ENCODE measurements around the gene EFNA5. TPM values are rescaled to one million over a fixed set of nuclear protein-coding genes. Genes with fewer than 3 reads are reported as not detected.

EFNA5 gene
- total RNA-seq, 1 experiment from 2014 or later = 42.7 TPM

- DNase-seq = no peak
Observed at GRCh38 chr5:107514305-107514704, 156.4 kb downstream of the EFNA5 start.

GRCh38 chr5:107513337-107514085 is 157.2 kb downstream of the EFNA5 start:
- intact Hi-C loops (cut with micrococcal nuclease; ENCODE audit: unreplicated experiment) = no loop called here
- no peak for DNase-seq
- Histone ChIP-seq H3F3A (ENCODE audit: insufficient read depth, low read depth) (no peaks in the 10 kb centered on the region), H3K36me3 (ENCODE audit: low read depth) (no peaks in the 10 kb centered on the region), H3K27ac (no peak overlapping the region), H3K9me3 (ENCODE audit: insufficient read depth, low read depth) (no peaks in the 10 kb centered on the region), H3K27me3 (ENCODE audit: insufficient read depth, low read depth) (no peaks in the 10 kb centered on the region), H3K79me2 (ENCODE audit: low read depth) (peaks cover 93% of the 10 kb centered on the region), H4K20me1 (ENCODE audit: insufficient read depth) (no peaks in the 10 kb centered on the region), H3K9me2 (ENCODE audit: insufficient read depth) (no peaks in the 10 kb centered on the region), H2AFZ (no peak overlapping the region), H3K4me1 (replicated peaks; ENCODE audit: insufficient read depth) (no peaks in the 10 kb centered on the region), H3K4me2 (no peak overlapping the region), H3K4me3 (no peak overlapping the region)
- POLR2A ChIA-PET (ENCODE audit: unreplicated experiment) = no interaction called here
- no TSS peak for BruUV-seq (replicated peaks)
- CTCF ChIA-PET = no interaction called here
- TF ChIP-seq, protein P1, sequence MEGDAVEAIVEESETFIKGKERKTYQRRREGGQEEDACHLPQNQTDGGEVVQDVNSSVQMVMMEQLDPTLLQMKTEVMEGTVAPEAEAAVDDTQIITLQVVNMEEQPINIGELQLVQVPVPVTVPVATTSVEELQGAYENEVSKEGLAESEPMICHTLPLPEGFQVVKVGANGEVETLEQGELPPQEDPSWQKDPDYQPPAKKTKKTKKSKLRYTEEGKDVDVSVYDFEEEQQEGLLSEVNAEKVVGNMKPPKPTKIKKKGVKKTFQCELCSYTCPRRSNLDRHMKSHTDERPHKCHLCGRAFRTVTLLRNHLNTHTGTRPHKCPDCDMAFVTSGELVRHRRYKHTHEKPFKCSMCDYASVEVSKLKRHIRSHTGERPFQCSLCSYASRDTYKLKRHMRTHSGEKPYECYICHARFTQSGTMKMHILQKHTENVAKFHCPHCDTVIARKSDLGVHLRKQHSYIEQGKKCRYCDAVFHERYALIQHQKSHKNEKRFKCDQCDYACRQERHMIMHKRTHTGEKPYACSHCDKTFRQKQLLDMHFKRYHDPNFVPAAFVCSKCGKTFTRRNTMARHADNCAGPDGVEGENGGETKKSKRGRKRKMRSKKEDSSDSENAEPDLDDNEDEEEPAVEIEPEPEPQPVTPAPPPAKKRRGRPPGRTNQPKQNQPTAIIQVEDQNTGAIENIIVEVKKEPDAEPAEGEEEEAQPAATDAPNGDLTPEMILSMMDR (conservative IDR thresholded peaks at IDR 0.05) = no peak
- TF ChIP-seq EZH2 (IDR thresholded peaks at IDR 0.05; ENCODE audit: low read depth) = no peak

More at GRCh38 chr5:107514305-107514704, 156.4 kb downstream of the EFNA5 start:
- no TSS peak for BruUV-seq (replicated peaks)
- H3K9me3 ChIP-seq (ENCODE audit: insufficient read depth, low read depth) = no peaks in the 10 kb centered on the region
- H3K9me2 ChIP-seq (ENCODE audit: insufficient read depth) = no peaks in the 10 kb centered on the region
- H3K36me3 ChIP-seq (ENCODE audit: low read depth) = no peaks in the 10 kb centered on the region
- ChIA-PET CTCF (no interaction called here), POLR2A (ENCODE audit: unreplicated experiment) (no interaction called here)
- H4K20me1 ChIP-seq (ENCODE audit: insufficient read depth) = no peaks in the 10 kb centered on the region
- peaks cover 4% of the 10 kb centered on the region; the same call in 1 of the 2 replicates for H3F3A ChIP-seq (ENCODE audit: insufficient read depth, low read depth)
- intact Hi-C loops (cut with micrococcal nuclease; ENCODE audit: unreplicated experiment) = no loop called here
- no peak overlapping the region for H2AFZ ChIP-seq
- H3K79me2 ChIP-seq (ENCODE audit: low read depth) = peaks cover 94% of the 10 kb centered on the region
- no peaks in the 10 kb centered on the region for H3K27me3 ChIP-seq (ENCODE audit: insufficient read depth, low read depth)
- H3K4me3 ChIP-seq = no peak overlapping the region
- H3K4me2 ChIP-seq = no peak overlapping the region
- no peak for TF ChIP-seq EZH2 (IDR thresholded peaks at IDR 0.05; ENCODE audit: low read depth)
- TF ChIP-seq, protein P1 (conservative IDR thresholded peaks at IDR 0.05) = no peak
- H3K27ac ChIP-seq = no peak overlapping the region
- no peaks in the 10 kb centered on the region for H3K4me1 ChIP-seq (replicated peaks; ENCODE audit: insufficient read depth)

- BruUV-seq (replicated peaks) = no TSS peak
- ChIA-PET POLR2A (ENCODE audit: unreplicated experiment) (no interaction called here), CTCF (no interaction called here)
- Histone ChIP-seq H3K79me2 (ENCODE audit: low read depth) (peaks cover 91% of the 10 kb centered on the region), H2AFZ (no peak overlapping the region), H3K9me3 (ENCODE audit: insufficient read depth, low read depth) (no peaks in the 10 kb centered on the region), H3K9me2 (ENCODE audit: insufficient read depth) (no peaks in the 10 kb centered on the region), H3K27me3 (ENCODE audit: insufficient read depth, low read depth) (no peaks in the 10 kb centered on the region), H4K20me1 (ENCODE audit: insufficient read depth) (no peaks in the 10 kb centered on the region), H3K4me3 (no peak overlapping the region), H3K36me3 (ENCODE audit: low read depth) (no peaks in the 10 kb centered on the region), H3F3A (ENCODE audit: insufficient read depth, low read depth) (no peaks in the 10 kb centered on the region), H3K4me2 (no peak overlapping the region), H3K4me1 (replicated peaks; ENCODE audit: insufficient read depth) (no peaks in the 10 kb centered on the region), H3K27ac (no peak overlapping the region)
- DNase-seq = no peak
- TF ChIP-seq, protein P1 (conservative IDR thresholded peaks at IDR 0.05) = no peak
- TF ChIP-seq EZH2 (IDR thresholded peaks at IDR 0.05; ENCODE audit: low read depth) = no peak
- intact Hi-C loops (cut with micrococcal nuclease; ENCODE audit: unreplicated experiment) = no loop called here
Observed at GRCh38 chr5:107512029-107512428, 158.7 kb downstream of the EFNA5 start.

All from PC-9 (cell line).